ENCODE data around the gene PMPCA. TPM values are rescaled to one million over a fixed set of nuclear protein-coding genes. Genes with fewer than 3 reads are reported as not detected.

Gene PMPCA
- total RNA-seq, 1 experiment from 2014 or later = 116 TPM

DNA sequence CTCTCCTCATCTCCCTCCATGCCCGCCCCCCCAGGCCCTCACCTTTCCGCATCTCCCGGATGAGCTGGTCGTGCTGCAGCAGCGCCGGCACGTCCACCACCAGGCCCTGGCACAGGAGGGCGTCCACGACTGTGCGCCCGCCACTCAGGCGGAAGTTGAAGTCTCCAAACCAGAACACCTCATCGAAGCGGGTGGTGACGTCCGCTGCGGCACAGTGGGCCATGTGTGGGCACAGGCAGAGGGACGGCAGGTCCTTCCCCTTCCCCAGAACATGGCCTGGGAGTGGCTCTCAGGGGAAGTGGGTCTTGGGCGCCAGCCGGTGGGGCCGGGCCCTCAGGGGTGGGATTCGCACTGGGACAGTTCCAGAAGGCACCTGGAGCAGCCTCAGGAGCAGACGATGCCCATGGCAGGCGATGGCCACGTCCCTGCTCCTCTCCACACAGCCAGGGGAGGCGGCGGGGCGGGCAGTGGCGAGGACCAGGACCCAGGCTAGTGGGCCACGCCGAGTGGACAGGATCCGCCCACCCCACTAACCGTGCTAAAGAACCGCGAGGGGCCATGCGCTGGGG lies 21.4 kb downstream of the PMPCA start:
- POLR2A ChIA-PET = no interaction called here
- no TSS peak for BruUV-seq (replicated peaks)

More for the DNA sequence above, 21.4 kb downstream of the PMPCA start:
- RAD21 ChIA-PET (ENCODE audit: low non-redundant PET in 1 of 2, low total read pairs in 2 of 2, uncharacterized antibody in 2 of 2, unreplicated experiment in 2 of 2) = no interaction called here
- TF ChIP-seq ZFX (IDR thresholded peaks at IDR 0.05) = no peak
- TF ChIP-seq, protein P1, sequence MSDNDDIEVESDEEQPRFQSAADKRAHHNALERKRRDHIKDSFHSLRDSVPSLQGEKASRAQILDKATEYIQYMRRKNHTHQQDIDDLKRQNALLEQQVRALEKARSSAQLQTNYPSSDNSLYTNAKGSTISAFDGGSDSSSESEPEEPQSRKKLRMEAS (IDR thresholded peaks at IDR 0.05) = no peak
- TF ChIP-seq, protein P2, sequence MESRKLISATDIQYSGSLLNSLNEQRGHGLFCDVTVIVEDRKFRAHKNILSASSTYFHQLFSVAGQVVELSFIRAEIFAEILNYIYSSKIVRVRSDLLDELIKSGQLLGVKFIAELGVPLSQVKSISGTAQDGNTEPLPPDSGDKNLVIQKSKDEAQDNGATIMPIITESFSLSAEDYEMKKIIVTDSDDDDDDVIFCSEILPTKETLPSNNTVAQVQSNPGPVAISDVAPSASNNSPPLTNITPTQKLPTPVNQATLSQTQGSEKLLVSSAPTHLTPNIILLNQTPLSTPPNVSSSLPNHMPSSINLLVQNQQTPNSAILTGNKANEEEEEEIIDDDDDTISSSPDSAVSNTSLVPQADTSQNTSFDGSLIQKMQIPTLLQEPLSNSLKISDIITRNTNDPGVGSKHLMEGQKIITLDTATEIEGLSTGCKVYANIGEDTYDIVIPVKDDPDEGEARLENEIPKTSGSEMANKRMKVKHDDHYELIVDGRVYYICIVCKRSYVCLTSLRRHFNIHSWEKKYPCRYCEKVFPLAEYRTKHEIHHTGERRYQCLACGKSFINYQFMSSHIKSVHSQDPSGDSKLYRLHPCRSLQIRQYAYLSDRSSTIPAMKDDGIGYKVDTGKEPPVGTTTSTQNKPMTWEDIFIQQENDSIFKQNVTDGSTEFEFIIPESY (IDR thresholded peaks at IDR 0.05; ENCODE audit: extremely low read depth, insufficient replicate concordance, low read length) = no peak
- no peak for TF ChIP-seq POLR2A (IDR thresholded peaks at IDR 0.05; ENCODE audit: borderline replicate concordance, extremely low read depth, insufficient read depth, insufficient read length)
- TF ChIP-seq, protein P3, sequence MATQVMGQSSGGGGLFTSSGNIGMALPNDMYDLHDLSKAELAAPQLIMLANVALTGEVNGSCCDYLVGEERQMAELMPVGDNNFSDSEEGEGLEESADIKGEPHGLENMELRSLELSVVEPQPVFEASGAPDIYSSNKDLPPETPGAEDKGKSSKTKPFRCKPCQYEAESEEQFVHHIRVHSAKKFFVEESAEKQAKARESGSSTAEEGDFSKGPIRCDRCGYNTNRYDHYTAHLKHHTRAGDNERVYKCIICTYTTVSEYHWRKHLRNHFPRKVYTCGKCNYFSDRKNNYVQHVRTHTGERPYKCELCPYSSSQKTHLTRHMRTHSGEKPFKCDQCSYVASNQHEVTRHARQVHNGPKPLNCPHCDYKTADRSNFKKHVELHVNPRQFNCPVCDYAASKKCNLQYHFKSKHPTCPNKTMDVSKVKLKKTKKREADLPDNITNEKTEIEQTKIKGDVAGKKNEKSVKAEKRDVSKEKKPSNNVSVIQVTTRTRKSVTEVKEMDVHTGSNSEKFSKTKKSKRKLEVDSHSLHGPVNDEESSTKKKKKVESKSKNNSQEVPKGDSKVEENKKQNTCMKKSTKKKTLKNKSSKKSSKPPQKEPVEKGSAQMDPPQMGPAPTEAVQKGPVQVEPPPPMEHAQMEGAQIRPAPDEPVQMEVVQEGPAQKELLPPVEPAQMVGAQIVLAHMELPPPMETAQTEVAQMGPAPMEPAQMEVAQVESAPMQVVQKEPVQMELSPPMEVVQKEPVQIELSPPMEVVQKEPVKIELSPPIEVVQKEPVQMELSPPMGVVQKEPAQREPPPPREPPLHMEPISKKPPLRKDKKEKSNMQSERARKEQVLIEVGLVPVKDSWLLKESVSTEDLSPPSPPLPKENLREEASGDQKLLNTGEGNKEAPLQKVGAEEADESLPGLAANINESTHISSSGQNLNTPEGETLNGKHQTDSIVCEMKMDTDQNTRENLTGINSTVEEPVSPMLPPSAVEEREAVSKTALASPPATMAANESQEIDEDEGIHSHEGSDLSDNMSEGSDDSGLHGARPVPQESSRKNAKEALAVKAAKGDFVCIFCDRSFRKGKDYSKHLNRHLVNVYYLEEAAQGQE (IDR thresholded peaks at IDR 0.05; ENCODE audit: low read depth) = no peak
- TF ChIP-seq, protein P4, sequence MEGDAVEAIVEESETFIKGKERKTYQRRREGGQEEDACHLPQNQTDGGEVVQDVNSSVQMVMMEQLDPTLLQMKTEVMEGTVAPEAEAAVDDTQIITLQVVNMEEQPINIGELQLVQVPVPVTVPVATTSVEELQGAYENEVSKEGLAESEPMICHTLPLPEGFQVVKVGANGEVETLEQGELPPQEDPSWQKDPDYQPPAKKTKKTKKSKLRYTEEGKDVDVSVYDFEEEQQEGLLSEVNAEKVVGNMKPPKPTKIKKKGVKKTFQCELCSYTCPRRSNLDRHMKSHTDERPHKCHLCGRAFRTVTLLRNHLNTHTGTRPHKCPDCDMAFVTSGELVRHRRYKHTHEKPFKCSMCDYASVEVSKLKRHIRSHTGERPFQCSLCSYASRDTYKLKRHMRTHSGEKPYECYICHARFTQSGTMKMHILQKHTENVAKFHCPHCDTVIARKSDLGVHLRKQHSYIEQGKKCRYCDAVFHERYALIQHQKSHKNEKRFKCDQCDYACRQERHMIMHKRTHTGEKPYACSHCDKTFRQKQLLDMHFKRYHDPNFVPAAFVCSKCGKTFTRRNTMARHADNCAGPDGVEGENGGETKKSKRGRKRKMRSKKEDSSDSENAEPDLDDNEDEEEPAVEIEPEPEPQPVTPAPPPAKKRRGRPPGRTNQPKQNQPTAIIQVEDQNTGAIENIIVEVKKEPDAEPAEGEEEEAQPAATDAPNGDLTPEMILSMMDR (IDR thresholded peaks at IDR 0.05 in 2 of 3, conservative IDR thresholded peaks at IDR 0.05 in 1 of 3; ENCODE audit: borderline replicate concordance in 1 of 3, insufficient read depth in 1 of 3, low read depth in 2 of 3, low read length in 2 of 3) = no peak
- no peak for TF ChIP-seq SRF (IDR thresholded peaks at IDR 0.05; ENCODE audit: low read depth)
- intact Hi-C loops (cut with micrococcal nuclease) = no loop called here
- Histone ChIP-seq H3K9ac (ENCODE audit: low read length) (no peak overlapping the region), H3K79me2 (ENCODE audit: insufficient read depth, low read length) (peaks cover 35% of the 10 kb centered on the region), H3K27me3 (ENCODE audit: insufficient read depth, low read length) (no peaks in the 10 kb centered on the region), H4K20me1 (ENCODE audit: insufficient read depth) (no peaks in the 10 kb centered on the region), H3K4me1 (ENCODE audit: control insufficient read depth in 1 of 2, insufficient read depth in 2 of 2, low read length in 2 of 2) (no peaks in the 10 kb centered on the region), H3K9me3 (ENCODE audit: control insufficient read depth in 1 of 2, insufficient read depth in 1 of 2, low read depth in 1 of 2, low read length in 2 of 2) (no peaks in the 10 kb centered on the region), H3K27ac (ENCODE audit: low read depth, low read length) (no peak overlapping the region), H3K4me3 (replicated peaks in 1 of 2; ENCODE audit: low read depth in 1 of 2, low read length in 2 of 2) (no peak overlapping the region), H2AFZ (ENCODE audit: low read depth, low read length, poor library complexity, severe bottlenecking) (no peak overlapping the region), H3K4me2 (ENCODE audit: low read length) (no peak overlapping the region), H3K9me2 (ENCODE audit: insufficient read depth) (no peaks in the 10 kb centered on the region), H3K36me3 (ENCODE audit: control insufficient read depth in 1 of 2, insufficient read depth in 2 of 2, low read length in 2 of 2) (peaks cover 7 to 8% of the 10 kb centered on the region in 2 experiments; a peak in 2 of 4 replicates)
- ATAC-seq (no peak), DNase-seq (ENCODE audit: low read depth, low spot score) (no peak)
- CTCF ChIA-PET = no interaction called here
